GM12892 (cell line): ENCODE data around the gene WBP4.

Experiments used
- POLR2A ChIP-seq: IDR thresholded peaks from 2 replicates; pipeline ENCODE4 v1.6.1; 2011; ENCODE audit warnings: low read depth, low read length, control low read depth
- POLR2AphosphoS5 ChIP-seq: IDR thresholded peaks from 2 replicates; pipeline ENCODE4 v1.6.1; 2011; ENCODE audit warnings: low read depth, low read length, control low read depth
- TAF1 ChIP-seq: IDR thresholded peaks from 2 replicates; pipeline ENCODE4 v1.6.1; 2011; ENCODE audit warnings: low read depth, mild to moderate bottlenecking, control low read depth, low read length, borderline replicate concordance

- TF ChIP-seq POLR2AphosphoS5: no peak
- TF ChIP-seq TAF1: no peak
- no peak for TF ChIP-seq POLR2A
These were observed 45.4 kb upstream of the WBP4 start for GRCh38 chr13:41015920-41016319.
